H4 (cell line): ENCODE results near the gene PDSS2. TPM values are rescaled to one million over a fixed set of nuclear protein-coding genes. Genes with fewer than 3 reads are reported as not detected.
"Not testable (repeated sequence)": the region's sequence is repeated elsewhere in the genome, so short reads cannot be mapped to it uniquely, and the experiment has no call there.

ENCODE experiments used
- DNase-seq: peaks from one replicate; pipeline ENCODE4 v3.0.0-alpha.2; 2015; ENCODE audit warnings: low spot score
- total RNA-seq: library from RNA; depleted of rRNA; stranded (reverse); fragments of >200 nt; shearing (Covaris generic); gene quantifications from 2 replicates; pipeline ENCODE4 v1.2.3, GENCODE V29; 2014

The PDSS2 gene
- total RNA-seq, 1 experiment from 2014 or later = 11.1 TPM

DNA sequence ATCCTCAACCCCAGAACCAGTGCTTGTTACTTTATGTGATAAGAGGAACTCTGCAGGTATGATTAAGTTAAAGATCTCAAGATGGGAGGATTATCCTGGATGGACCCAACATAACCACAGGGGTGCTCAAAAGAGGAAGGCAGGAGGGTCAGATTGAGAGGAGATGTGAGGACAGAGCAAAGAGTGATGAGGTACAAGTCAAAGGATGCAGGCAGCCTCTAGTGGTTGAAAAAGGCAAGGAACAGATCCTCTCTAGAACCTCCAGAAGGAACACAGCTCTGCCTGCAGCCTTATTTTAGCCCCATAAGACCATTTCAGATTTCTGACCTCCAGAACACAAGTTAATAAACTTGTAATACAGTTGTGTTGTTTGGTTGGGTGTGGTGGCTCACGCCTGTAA, 41.2 kb downstream of the PDSS2 start:
- no peak for DNase-seq

DNA sequence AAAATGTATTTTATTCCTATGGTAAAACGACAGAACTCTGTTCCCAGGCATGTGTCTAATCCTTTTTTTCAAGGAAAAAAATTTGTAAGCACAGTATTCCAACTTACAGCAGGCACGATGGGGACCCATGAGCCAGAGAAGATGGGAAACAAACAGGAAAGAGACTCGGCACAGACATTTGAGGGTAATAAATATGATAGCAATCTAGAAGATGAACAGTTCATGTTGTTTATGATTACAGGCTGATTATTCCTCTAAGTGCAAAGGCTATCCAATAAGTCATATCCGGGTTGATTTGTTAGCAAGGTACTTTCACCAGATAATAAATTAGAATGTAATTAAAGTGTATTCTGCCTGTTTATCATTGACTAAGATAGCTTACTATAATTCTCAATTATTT, 43.2 kb downstream of the PDSS2 start:
- DNase-seq = no peak

GRCh38 chr6:107413966-107414645, 45.3 kb downstream of the PDSS2 start:
- DNase-seq = no peak

GRCh38 chr6:107411161-107411560, 48.2 kb downstream of the PDSS2 start:
- DNase-seq = no peak

GRCh38 chr6:107409942-107410341, 49.4 kb downstream of the PDSS2 start:
- DNase-seq = no peak

DNA sequence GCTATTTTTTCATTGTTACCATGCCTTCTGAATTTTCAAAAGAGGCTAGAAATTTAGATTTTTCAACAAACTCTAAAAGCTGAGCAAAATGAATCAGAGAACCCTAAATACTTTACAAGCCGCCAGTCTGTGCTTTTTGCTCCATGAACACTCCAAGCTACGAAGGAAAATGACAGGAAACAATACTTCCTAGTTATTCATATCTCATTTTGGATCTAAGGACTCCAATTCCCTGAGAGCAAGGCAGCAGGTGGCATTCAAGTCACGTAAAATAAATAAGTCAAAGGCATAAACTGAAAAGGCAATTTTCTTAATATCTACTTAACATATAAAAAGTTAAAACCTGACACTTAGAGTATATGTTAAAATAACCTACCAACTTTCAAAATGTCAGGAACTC, 50.6 kb downstream of the PDSS2 start:
- DNase-seq = no peak

- DNase-seq = no peak
Measured at GRCh38 chr6:107405002-107405401, 54.4 kb downstream of the PDSS2 start.

- no peak for DNase-seq
Measured at GRCh38 chr6:107402533-107402932, 56.8 kb downstream of the PDSS2 start.

DNA sequence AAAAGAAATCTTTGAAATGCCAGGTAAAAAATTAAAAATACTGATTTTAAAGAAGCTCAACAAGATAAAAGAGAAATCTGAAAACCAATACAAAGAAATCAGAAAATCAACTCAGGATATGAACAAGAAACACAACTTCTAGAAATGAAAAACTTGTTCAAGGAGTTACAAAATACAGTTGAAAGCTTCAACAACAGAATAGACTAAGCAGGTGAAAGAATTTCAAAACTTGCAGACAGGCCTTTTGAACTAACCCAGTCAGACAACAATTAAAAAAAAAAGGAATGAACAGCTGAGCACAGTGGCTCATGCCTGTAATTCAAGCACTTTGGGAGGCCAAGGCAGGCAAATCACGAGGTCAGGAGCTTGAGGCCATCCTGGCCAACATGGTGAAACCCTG, 57.8 kb downstream of the PDSS2 start:
- no peak for DNase-seq

DNA sequence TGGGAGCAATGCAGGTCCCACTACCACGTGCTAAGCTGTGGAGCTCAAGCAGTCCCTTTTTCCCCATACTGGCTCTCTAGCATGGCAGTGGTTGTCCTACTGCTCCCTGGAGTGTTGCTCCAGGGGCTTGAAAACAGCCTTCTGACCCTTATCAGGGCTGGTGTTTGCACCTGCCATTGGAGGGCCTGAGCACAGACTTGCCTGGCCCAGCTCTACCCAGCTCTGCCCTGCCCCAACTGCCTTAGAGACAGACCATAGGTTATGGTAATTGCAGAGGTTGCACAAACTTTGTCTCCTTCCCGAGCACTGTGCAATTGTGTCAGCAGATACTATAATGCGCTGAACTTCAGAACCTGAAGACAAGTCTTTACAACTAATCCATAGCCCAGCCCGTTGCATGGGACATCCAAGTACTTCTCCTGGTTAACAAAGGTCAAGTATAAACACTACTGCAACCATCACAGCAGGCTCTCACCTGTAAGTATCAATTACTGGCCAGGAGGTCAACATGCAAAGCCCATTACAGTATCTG, 58.7 kb downstream of the PDSS2 start:
- DNase-seq = no peak

GRCh38 chr6:107399935-107400334, 59.4 kb downstream of the PDSS2 start:
- no peak for DNase-seq

DNA sequence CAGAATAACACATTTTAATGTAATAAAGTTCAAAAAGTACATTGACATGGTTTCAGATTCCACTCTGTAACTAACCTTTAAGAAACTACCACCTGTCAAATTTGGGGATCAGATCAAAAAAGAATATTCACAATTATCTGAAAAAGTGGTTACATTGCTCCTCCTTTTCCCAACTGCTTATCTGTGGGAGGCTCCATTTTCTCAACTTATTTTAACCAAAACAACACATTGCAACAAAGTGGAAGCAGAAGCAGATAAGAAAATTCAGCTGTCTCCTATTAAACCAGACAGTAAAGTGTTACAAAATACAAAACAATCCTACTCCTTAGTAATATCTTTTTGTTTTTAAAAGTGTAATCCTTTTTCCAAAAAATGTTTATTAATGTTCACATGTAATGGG, 61.4 kb downstream of the PDSS2 start:
- DNase-seq = no peak

- no peak for DNase-seq
Measured at GRCh38 chr6:107396211-107396610, 63.2 kb downstream of the PDSS2 start.

DNA sequence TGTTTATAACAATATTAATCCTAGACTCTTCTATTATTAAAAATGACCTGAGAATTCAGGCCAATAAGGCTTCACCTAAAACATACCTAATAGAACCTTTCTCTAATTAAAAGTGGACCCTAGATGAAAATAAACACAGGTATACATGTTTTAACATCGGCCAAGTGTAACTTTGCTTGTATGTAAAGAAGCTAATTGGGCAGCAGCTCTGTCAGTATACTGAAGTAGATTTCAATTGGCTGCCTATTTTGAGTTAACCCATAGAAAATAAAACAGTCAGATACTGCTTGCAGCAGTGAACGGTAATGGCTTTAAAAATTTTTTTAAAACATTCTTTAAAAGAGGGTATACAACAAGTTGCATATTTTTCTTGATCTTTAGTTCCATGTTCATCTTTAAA, 67.3 kb downstream of the PDSS2 start:
- no peak for DNase-seq

GRCh38 chr6:107390685-107391435, 68.5 kb downstream of the PDSS2 start:
- no peak for DNase-seq

DNA sequence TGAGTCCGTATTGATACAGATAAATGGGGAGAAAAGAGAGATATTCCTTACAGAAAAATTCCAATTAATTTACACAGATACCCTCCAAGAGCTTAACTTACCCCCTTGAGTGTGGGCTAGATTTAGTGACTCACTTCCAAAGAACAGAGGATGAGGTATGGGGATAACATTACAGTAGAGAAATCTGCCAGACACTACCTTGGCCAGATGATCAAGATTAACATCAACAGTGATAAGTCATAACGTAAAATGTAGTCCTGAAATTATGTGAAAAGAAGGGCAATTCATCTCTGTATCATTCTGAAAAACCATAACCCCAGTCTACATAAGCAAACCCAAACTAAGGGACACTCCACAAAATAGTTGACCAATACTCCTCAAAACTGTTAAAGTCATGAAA, 69.3 kb downstream of the PDSS2 start:
- DNase-seq = no peak

GRCh38 chr6:107386904-107387303, 72.5 kb downstream of the PDSS2 start:
- no peak for DNase-seq

- DNase-seq = no peak
Measured at GRCh38 chr6:107386340-107386739, 73.0 kb downstream of the PDSS2 start.

DNA sequence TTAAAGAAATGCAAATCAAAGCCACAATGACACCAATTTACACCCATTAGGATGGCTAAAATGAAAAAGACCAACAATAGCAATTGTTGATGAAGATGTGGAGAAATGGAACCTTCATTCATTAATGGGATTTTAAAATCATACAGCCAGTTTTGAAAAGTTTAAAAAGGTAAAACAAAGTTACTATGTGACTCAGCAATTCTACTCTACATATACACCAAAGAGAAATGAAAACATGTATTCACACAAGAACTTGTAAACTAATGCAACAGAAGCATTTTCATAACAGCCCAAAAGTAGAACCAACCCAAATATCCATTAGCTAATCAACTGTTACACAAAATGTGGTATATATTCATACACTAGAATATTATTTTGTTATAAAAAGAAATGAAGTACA, 75.7 kb downstream of the PDSS2 start:
- DNase-seq = no peak

- no peak for DNase-seq
Measured at GRCh38 chr6:107374264-107374663, 85.1 kb downstream of the PDSS2 start.

- DNase-seq = no peak
Measured at GRCh38 chr6:107369493-107369892, 89.9 kb downstream of the PDSS2 start.

DNA sequence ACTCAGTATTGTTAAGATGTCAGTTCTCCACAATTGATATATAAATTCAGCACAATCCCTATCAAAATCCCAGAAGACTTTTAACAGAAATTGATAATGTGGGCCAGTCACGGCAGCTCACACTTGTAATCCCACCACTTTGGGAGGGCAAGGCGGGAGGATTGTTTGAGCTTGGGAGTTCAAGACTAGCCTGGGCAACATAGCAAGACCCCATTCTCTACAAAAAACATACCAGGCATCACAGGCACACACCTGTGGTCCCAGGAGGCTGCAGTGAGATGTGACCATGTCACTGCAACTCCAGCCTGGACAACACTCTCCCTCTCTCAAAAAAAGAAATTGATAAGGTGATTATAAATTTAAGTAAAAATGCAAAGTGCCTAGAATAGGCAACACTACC, 90.9 kb downstream of the PDSS2 start:
- DNase-seq = no peak

- not testable (repeated sequence) for DNase-seq
Measured at GRCh38 chr6:107364173-107364572, 95.2 kb downstream of the PDSS2 start.
